Omental fat pad (tissue), 4 donors: ENCODE measurements around the gene PRLH. TPM values are rescaled to one million over a fixed set of nuclear protein-coding genes. Genes with fewer than 3 reads are reported as not detected.

Source experiments
- ATAC-seq: fragments of 150-250 bp; one replicate; pipeline ENCODE4 v1.9.1; 2016; ENCODE audit warnings: mild to moderate bottlenecking, moderate library complexity; ENCODE audit not compliant: low FRiP score
- DNase-seq: peaks from one replicate; pipeline ENCODE4 v3.0.0-alpha.2; 2019; ENCODE audit warnings: low spot score
- total RNA-seq, 4 donors: library from RNA; depleted of rRNA; stranded (reverse); fragments of >200 nt; gene quantifications; one replicate each; pipeline ENCODE4 v1.1.0, GENCODE V29; 2016
- TF ChIP-seq, protein P1 (sequence below), 3 donors: fragments of 450-650 bp; IDR thresholded peaks; one replicate each; pipeline ENCODE4 v1.5.1; 2016 to 2017; ENCODE audit warnings: antibody characterized with exemption in 3 of 3, mild to moderate bottlenecking in 3 of 3, moderate library complexity in 2 of 3

PRLH gene
- total RNA-seq, 4 donors from 2014 or later: not detected

- no peak for DNase-seq
Observed at GRCh38 chr2:237581326-237581725, 15.0 kb downstream of the PRLH start.

DNA sequence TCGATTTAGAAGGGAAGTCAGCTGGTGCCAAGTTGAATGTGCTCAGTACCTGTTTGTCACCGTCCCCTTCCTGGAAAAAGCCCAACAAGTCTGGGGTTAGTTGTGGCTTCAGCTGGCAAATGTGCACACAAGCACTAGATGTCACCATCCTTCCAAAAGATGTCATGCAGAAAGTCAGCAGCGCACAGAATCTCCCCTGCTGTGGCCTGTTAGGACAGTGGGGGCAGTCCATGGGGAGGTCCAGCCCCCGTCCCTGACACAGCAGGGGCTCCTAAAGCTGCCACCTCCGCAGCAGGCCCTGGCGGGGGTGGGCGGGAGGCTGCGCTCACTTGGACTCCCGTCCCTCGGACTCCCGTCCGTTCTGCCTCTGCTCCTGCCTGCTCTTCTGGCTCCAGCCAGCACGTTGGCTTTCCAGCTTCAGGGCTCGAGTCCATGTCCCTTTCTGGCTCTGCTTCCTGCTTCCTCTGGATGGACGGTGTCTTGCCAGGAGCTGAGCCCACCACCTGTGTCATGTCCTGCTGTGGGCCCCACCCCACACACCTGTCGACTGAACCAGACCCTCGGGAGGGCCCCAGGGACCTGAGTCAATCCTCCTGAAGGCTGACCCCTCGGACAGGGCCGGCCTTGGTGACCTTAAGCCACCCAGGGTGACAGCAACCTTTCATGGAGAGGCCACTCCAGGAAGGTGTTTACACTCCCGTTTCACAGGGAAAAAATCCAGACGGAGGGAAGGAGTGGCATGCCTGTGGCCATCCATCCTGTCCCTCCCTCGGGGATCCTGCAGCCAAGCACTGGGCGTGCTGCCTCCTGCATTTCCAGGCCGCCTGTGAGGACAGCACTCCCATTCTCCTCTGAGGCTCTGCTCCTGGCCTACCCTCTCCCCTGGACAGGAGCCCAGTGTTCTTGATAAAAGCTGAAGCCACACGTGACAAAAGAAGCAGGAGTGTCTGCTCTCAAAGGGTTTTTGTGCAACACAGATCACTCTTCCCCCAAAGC, 15.7 kb downstream of the PRLH start:
- no peak for DNase-seq
- TF ChIP-seq, protein P1, sequence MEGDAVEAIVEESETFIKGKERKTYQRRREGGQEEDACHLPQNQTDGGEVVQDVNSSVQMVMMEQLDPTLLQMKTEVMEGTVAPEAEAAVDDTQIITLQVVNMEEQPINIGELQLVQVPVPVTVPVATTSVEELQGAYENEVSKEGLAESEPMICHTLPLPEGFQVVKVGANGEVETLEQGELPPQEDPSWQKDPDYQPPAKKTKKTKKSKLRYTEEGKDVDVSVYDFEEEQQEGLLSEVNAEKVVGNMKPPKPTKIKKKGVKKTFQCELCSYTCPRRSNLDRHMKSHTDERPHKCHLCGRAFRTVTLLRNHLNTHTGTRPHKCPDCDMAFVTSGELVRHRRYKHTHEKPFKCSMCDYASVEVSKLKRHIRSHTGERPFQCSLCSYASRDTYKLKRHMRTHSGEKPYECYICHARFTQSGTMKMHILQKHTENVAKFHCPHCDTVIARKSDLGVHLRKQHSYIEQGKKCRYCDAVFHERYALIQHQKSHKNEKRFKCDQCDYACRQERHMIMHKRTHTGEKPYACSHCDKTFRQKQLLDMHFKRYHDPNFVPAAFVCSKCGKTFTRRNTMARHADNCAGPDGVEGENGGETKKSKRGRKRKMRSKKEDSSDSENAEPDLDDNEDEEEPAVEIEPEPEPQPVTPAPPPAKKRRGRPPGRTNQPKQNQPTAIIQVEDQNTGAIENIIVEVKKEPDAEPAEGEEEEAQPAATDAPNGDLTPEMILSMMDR (IDR thresholded peaks at IDR 0.05): no peak
- peak; percentile 55 for ATAC-seq

More at GRCh38 chr2:237581326-237581725, 15.0 kb downstream of the PRLH start:
- no peak for ATAC-seq
- TF ChIP-seq, protein P1 (IDR thresholded peaks at IDR 0.05): no peak

- DNase-seq (no peak), ATAC-seq (no peak)
Observed at GRCh38 chr2:237583385-237584295, 17.3 kb downstream of the PRLH start.

DNA sequence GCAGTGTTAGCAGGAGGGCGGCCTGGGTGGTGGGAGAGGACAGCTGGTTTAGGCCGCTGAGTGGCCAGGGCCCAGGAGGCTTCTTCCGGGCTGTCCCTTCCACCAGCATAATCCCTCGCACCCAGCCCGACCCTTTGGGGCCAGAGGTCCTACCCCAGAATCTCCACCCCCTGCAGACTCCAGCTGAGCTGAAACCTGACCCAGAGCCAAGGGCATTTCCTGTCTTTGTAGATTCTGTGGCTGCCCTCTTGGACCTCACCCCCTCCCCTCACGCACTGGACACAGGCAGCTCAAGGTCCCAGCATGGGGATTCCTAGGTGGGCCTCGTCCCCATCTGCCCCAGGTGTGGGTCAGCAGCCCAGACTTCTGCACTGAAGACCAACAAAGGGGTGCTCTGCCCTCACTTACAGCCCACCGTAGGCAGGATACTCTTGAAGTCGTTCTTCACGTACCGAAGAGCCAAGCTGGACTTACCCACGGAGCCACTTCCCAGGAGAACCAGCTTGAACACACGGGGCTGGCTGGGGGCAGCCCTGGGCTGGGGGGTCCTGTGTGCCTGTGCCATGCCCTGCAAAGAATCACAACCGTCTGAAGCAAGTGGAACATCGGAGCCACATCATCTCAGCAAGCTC, 19.3 kb downstream of the PRLH start:
- TF ChIP-seq, protein P1 (IDR thresholded peaks at IDR 0.05): no peak
- DNase-seq: no peak
- ATAC-seq: no peak

More at GRCh38 chr2:237583385-237584295, 17.3 kb downstream of the PRLH start:
- TF ChIP-seq, protein P1 (IDR thresholded peaks at IDR 0.05): no peak

- ATAC-seq (no peak), DNase-seq (no peak)
- TF ChIP-seq, protein P1 (IDR thresholded peaks at IDR 0.05): no peak
Observed at GRCh38 chr2:237588044-237588696, 21.8 kb downstream of the PRLH start.
